Measurements from ENCODE around the gene RASSF7.

GRCh38 chr11:567011-567628, 6.3 kb downstream of the RASSF7 start:
- TF ChIP-seq CTCF (IDR thresholded peaks at IDR 0.05) (no peak), POLR2A (IDR thresholded peaks at IDR 0.05) (no peak)

All from lower leg skin (tissue), 3 donors.